Measurements from ENCODE around the gene BMPER. TPM values are rescaled to one million over a fixed set of nuclear protein-coding genes. Genes with fewer than 3 reads are reported as not detected.

Gene BMPER
- total RNA-seq, result 0.21 TPM

DNA sequence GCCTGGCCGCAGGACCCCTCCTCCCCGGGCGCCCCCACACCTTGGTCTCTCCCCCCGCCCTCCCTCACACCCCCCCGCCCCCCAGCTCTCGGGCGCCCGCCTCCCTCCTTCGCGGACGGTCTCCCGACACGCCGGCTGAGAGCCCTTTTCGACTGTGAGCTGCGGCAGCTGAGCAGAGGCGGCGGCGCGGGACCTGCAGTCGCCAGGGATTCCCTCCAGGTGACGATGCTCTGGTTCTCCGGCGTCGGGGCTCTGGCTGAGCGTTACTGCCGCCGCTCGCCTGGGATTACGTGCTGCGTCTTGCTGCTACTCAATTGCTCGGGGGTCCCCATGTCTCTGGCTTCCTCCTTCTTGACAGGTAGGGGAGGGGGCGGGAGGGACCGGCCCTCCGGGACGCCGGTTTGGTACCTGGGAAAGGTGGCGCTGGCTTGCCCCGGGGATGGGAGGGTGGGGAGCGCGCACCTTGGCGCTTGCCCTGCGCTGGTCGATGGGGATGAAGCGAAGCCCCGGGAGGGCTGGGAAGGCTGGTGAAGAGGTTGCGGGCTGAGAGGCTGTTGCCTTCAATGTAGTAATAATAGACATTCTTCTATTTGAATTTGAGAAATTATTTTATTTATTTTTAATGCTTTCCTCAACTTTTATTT lies at the start of gene BMPER:
Gene BMPER, plus strand, starts transcription at position 151 of the 644 bp plus-strand sequence. Its CDS starts 75 bp downstream, at position 226.
- Histone ChIP-seq H3K4me1 (ENCODE audit: insufficient read depth, low read length) (peaks cover 12% of the 10 kb centered on the region), H3K9me3 (ENCODE audit: low read depth, low read length) (no peaks in the 10 kb centered on the region), H3K4me3 (ENCODE audit: low read length) (no peak within 1 kb of the TSS), H3K27me3 (ENCODE audit: insufficient read depth, low read length) (peaks cover 86% of the 10 kb centered on the region)

DNA sequence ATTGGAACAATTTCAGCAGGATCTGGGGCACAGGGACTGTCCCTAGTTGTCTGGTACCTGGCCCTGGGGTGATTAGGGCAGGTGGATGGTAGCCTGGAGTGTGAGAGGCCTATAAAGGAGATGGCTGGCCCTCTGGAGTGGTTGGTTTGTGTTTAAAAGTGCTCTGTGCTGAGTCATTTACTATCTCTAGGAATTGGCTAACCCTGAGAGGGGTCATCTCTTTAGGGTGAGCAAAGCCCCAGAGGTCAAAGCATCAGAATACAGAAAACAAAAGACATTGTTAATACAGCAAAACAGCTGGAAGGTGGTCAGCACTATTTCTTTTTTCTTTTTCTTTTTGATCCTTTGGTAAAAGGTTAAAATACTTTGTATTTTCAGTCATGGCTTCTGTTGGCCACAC lies 43.4 kb upstream of the BMPER start:
- Histone ChIP-seq H3K4me3 (ENCODE audit: low read length) (no peak overlapping the region), H3K4me1 (ENCODE audit: insufficient read depth, low read length) (no peaks in the 10 kb centered on the region), H3K9me3 (ENCODE audit: low read depth, low read length) (no peaks in the 10 kb centered on the region), H3K27me3 (ENCODE audit: insufficient read depth, low read length) (no peaks in the 10 kb centered on the region)

DNA sequence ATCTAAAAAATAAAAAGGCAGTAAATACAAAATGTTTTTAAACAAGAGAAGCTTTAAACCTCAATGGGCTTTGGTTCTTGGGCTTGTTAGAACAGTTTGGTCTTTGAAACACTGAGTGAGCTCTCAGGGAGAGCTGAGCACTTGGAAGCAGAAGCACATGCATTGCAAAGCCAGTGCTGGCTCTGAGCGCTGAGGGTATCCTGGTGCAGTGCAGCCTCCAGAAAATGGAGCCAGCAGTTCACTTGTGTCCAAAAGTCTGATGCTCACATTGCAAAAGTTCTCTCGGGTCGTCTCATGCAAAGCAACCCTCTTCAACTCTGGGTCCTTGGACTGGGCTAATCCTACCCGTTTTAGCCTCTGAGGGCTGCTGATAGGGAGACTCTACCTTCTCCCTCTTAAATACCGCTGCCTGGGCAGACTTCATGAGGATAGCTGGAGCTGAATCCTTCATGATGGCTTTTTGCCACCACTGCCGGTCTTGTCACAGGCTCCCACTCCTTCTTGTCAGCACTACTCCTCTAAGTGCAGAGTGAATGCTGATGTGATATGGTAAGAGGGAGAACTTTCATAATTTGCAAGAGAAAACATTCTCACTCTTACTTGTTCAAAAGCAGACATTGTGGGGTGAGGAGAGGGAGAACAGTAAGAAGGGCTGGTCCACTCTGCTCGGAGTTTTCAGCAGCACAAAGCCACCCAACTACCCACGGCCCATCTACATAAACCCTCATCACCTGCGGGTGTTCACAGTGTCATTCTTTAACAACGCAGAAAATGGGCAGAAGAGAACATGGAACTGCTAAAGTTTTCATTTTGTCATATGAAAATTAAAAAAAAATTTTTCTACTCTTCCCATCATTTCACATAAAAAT lies 42.2 kb upstream of the BMPER start:
- Histone ChIP-seq H3K27me3 (ENCODE audit: insufficient read depth, low read length) (no peaks in the 10 kb centered on the region), H3K9me3 (ENCODE audit: low read depth, low read length) (no peaks in the 10 kb centered on the region), H3K4me3 (ENCODE audit: low read length) (no peak overlapping the region), H3K4me1 (ENCODE audit: insufficient read depth, low read length) (no peaks in the 10 kb centered on the region)

DNA sequence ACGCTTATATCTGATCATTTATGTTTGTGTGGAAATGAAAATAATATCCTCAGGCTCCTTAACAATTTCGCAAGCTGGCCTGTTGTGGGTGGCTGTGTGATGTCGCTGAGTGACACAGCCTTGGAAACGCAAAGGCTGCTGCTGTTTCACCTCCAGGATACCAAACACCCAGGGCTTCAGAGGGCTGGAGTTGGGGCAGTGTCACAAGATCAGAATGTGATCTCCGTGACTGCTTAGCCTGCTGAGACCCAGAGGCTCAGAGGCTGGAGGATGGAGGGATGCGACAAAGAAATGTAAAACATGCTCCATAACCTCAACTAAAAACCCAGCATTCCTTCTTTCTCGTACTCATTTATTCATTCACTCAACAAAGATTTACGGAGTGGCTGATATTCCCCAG lies 37.2 kb upstream of the BMPER start:
- Histone ChIP-seq H3K4me3 (ENCODE audit: low read length) (no peak overlapping the region), H3K4me1 (ENCODE audit: insufficient read depth, low read length) (no peaks in the 10 kb centered on the region), H3K27me3 (ENCODE audit: insufficient read depth, low read length) (no peaks in the 10 kb centered on the region), H3K9me3 (ENCODE audit: low read depth, low read length) (no peaks in the 10 kb centered on the region)

DNA sequence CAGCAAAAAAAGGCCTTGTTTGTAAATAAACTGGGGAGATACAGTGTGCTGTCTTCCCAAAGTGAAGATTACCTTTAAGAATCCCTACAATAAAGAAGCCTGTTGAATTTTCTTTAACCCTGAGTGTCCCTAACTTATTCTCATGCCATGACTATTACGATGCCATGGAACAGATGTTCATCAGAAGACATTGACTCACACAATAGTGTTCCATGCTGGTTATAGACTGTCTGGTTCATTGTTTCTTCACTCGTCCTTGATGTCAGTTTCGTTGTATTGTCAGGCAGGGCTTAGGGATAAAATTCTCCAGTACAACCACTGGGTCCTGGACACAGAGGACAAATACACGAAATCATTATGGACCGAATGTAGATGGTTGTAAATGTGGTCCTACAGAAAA lies 36.2 kb upstream of the BMPER start:
- Histone ChIP-seq H3K9me3 (ENCODE audit: low read depth, low read length) (no peaks in the 10 kb centered on the region), H3K4me3 (ENCODE audit: low read length) (no peak overlapping the region), H3K27me3 (ENCODE audit: insufficient read depth, low read length) (no peaks in the 10 kb centered on the region), H3K4me1 (ENCODE audit: insufficient read depth, low read length) (no peaks in the 10 kb centered on the region)

DNA sequence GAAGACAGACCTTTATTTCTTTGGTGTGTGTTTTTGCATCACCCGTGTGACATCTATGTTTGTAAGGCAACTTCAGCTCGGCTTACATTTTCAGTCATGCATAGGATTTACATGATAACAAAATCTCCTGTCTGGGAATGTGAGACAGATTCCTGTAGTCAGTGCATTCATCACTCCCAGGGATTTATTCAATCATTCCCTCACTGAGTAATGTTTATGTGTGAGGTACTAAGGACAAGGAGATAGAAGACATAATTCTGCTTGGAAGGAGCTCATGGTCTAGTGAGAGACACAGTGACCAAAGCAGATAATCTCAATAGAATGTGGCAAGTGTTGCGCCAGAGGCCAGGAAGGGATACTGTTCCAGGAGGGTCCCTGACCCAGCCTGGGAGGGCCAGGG lies 35.2 kb upstream of the BMPER start:
- Histone ChIP-seq H3K27me3 (ENCODE audit: insufficient read depth, low read length) (no peaks in the 10 kb centered on the region), H3K9me3 (ENCODE audit: low read depth, low read length) (no peaks in the 10 kb centered on the region), H3K4me3 (ENCODE audit: low read length) (no peak overlapping the region), H3K4me1 (ENCODE audit: insufficient read depth, low read length) (no peaks in the 10 kb centered on the region)

DNA sequence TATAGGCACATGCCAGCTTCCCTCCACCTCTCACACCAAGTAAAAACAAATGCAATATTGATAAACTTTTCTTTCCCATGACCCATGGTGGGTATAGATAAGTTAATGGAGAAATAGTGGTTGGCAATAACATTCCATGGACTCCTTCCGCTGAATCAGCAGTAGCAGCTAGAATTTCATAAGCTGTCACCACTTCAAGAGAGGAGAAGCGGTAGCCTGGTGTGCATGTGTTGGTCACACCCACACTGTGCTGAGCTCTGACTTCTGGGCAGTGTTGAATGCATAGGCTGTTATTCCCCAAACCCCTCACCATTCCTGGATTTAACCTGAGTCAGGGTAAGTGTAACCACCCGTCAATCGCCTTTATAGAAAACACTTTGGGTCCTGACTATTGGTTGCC lies 32.5 kb upstream of the BMPER start:
- H3K27me3 ChIP-seq (ENCODE audit: insufficient read depth, low read length), result no peaks in the 10 kb centered on the region
- no peaks in the 10 kb centered on the region for H3K4me1 ChIP-seq (ENCODE audit: insufficient read depth, low read length)
- no peak overlapping the region for H3K4me3 ChIP-seq (ENCODE audit: low read length)
- H3K9me3 ChIP-seq (ENCODE audit: low read depth, low read length), result no peaks in the 10 kb centered on the region

DNA sequence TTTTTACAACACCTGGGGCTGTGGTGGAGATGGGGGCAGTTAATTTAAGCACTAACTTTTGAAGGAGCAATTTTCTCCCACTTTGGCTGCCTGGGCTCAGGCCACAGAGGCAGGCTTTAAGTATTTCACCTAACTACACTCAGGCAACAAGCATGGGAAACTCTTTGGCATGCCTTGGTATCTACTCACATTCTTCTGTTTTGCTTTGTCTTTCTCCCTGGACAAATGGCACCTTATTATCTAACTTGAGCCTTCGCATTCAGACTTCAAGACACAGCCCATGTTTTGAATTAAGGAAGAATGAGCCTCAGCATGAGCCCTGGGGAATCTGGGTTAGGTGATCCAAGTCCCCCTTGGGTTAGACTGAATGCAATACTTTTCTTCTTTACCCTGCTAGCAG lies 31.8 kb upstream of the BMPER start:
- no peaks in the 10 kb centered on the region for H3K4me1 ChIP-seq (ENCODE audit: insufficient read depth, low read length)
- H3K9me3 ChIP-seq (ENCODE audit: low read depth, low read length), result no peaks in the 10 kb centered on the region
- no peak overlapping the region for H3K4me3 ChIP-seq (ENCODE audit: low read length)
- H3K27me3 ChIP-seq (ENCODE audit: insufficient read depth, low read length), result no peaks in the 10 kb centered on the region

DNA sequence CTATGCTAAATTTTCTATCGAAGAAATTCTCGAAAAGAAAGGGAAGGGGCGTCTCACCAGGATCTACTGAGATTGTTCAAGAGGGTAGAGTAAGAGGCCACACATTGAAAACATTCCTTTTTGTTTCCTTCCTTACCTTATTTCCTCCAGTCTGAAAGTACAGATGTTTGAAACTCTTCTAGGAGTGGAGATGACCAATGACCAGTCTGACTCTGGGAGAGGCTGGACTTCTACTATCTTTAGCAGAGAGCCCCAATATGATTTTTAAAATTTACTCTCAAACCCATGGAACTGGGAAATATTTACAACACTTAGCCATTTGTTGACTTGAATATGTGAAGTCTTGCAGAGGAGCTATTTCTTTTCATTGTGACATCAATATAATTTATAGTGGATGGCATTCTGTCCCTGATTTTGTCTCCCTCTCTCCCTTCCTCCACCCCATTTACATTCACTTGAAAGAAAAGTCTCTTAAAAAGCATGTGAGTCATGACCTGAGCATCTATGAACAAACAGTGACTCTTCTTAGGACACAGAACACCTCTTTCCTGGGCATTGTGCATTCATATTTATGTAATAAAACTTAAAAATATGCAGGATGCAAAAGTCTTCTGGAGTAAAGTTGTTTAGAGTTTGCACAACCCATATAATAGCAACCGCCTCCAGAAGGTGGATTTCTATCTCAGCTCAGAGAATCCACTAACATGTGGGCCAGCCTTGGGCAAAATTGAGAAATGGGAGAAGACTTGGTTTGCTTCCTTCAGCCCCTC lies 31.2 kb upstream of the BMPER start:
- H3K4me1 ChIP-seq (ENCODE audit: insufficient read depth, low read length), result no peaks in the 10 kb centered on the region
- no peaks in the 10 kb centered on the region for H3K9me3 ChIP-seq (ENCODE audit: low read depth, low read length)
- no peak overlapping the region for H3K4me3 ChIP-seq (ENCODE audit: low read length)
- H3K27me3 ChIP-seq (ENCODE audit: insufficient read depth, low read length), result no peaks in the 10 kb centered on the region

DNA sequence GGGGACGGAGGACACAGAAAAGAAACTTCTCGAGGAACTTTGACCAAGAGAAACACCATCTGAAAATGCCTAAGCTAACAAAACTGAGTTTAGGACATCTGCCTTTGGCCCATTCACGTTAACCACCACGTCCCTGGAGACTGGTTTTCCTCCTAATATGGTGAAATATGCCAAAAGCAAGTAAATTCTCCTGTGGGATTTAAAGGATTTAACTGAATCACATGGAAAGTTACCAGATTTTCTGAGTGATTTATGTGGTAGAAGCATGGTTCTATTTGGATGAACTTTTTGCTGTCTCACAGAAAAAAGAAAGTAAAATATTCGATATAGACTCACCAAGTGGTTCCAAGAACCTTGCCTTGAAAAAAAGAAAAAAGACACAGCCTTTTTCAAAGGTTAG lies 30.4 kb upstream of the BMPER start:
- no peaks in the 10 kb centered on the region for H3K27me3 ChIP-seq (ENCODE audit: insufficient read depth, low read length)
- no peak overlapping the region for H3K4me3 ChIP-seq (ENCODE audit: low read length)
- no peaks in the 10 kb centered on the region for H3K9me3 ChIP-seq (ENCODE audit: low read depth, low read length)
- no peaks in the 10 kb centered on the region for H3K4me1 ChIP-seq (ENCODE audit: insufficient read depth, low read length)

DNA sequence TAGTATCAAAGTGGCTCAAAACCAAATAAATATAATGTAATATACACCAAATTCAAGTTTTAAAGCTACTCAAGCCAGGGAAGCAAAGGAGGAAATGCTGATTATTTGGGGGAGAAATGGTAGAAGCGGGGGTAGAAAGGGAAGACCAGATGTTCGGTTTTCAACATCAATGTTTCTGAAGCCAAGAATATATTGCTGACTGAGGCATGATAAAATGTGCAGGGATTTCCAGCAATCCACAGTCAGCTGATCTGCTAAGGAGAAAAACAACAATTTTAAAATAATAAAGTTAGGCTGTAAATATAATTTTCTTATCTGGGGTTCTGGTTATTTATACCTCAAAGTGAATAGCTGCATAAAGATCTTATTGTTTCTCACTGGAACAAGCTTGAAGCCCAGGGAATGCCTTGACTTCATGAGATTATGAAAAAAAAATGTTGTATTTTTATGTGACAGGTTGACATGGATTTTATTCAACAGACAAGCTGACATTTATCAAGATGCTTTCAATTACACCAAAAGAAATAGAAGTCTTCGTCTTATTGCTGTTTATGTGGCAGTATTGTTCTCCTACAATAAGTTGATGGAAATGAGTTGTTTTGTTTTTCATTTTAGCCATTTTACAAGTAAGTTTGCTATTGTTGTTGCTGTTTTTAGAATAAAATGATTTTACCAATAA lies 28.6 kb upstream of the BMPER start:
- H3K9me3 ChIP-seq (ENCODE audit: low read depth, low read length), result no peaks in the 10 kb centered on the region
- no peaks in the 10 kb centered on the region for H3K4me1 ChIP-seq (ENCODE audit: insufficient read depth, low read length)

DNA sequence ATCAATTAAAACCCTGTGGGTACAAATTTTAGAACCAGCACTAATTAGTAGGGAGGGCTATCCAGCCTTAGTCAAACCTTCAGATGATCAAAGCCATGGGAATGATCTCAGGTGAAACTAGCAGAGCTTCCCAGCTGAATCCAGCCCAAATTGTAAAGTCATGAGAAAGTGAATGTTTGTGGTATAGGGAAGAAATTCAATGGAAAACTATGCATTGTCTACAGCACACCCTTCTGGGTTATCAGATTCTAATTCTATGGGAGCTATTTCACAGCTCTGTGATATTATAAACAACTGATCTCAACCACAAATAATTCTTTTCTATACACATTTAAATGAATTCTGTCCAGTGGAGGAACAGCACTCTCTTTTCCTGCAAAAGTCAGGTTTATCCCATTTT lies 24.6 kb upstream of the BMPER start:
- Histone ChIP-seq H3K4me1 (ENCODE audit: insufficient read depth, low read length) (no peaks in the 10 kb centered on the region), H3K27me3 (ENCODE audit: insufficient read depth, low read length) (no peaks in the 10 kb centered on the region), H3K4me3 (ENCODE audit: low read length) (no peak overlapping the region), H3K9me3 (ENCODE audit: low read depth, low read length) (no peaks in the 10 kb centered on the region)

More for the DNA sequence above, 28.6 kb upstream of the BMPER start:
- Histone ChIP-seq H3K27me3 (ENCODE audit: insufficient read depth, low read length) (no peaks in the 10 kb centered on the region), H3K4me3 (ENCODE audit: low read length) (no peak overlapping the region)

DNA sequence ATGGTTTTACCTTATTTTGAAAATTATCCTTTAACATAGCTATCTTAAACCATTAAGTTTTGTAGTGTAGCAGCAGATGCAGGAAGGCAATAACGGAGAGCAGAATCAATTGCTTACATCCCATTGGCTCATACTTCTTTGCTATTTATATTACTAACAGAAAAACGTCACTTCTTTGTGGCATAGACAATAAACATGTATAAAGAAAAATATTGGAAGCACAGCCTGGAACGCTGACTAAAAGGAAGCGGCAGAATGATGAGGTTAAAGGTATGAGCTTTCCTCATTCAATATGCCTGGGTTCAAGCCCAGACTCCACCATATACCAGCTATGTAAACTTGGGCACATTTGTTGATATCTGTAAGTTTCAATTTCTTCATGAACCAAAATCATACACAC lies 24.0 kb upstream of the BMPER start:
- Histone ChIP-seq H3K27me3 (ENCODE audit: insufficient read depth, low read length) (no peaks in the 10 kb centered on the region), H3K4me3 (ENCODE audit: low read length) (no peak overlapping the region), H3K9me3 (ENCODE audit: low read depth, low read length) (no peaks in the 10 kb centered on the region), H3K4me1 (ENCODE audit: insufficient read depth, low read length) (no peaks in the 10 kb centered on the region)

DNA sequence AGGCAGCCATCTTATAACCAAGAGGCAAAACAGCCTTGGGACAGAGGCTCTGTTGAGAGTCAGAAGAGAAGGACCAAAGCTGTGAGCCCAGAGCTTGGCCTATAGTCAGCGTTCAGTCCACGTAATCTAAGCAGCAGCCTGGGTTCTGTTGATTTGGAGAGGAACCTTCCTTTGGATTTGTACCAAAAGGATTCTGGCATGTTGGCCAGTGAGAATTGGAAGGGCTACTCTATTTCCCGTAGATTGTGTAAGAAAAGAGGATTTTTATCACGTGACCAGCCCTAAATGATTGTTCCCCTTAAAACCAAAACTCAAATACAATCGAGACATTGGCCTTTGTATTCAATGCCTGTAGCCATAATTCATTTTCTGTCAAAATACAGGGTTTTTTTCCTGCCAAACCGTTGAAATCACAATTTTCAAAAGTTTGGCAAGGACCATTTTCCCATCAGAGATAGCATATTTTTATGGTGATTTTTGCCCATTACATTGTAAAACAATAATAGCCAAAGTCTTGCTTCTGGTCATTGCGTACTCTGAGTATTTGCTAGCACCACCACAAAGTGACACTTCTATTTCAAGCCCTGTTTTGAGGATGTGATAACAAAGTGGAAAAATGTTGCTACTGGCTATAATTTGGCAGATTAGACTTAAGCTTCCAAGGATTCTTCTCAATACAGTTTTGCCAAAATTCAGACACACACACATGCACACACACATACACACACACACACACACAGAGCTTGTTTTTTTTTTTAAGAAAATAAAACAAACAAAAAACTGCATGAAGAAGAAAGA lies 23.1 kb upstream of the BMPER start:
- no peaks in the 10 kb centered on the region for H3K4me1 ChIP-seq (ENCODE audit: insufficient read depth, low read length)

More for the DNA sequence above, 23.1 kb upstream of the BMPER start:
- no peak overlapping the region for H3K4me3 ChIP-seq (ENCODE audit: low read length)
- H3K27me3 ChIP-seq (ENCODE audit: insufficient read depth, low read length), result no peaks in the 10 kb centered on the region
- H3K9me3 ChIP-seq (ENCODE audit: low read depth, low read length), result no peaks in the 10 kb centered on the region
